WTC11 (cell line): Measurements from ENCODE around the gene PPP3CA. TPM values are rescaled to one million over a fixed set of nuclear protein-coding genes. Genes with fewer than 3 reads are reported as not detected.

Source experiments
- ATAC-seq: fragments of 200-7000 bp; cut with Tn5 transposase; 2 replicates; pipeline ENCODE4 v1.10.0; 2021; ENCODE audit warnings: mild to moderate bottlenecking, moderate library complexity
- CTCF ChIA-PET: fragments of 300-600 bp; sonication (Branson Sonifier 250); formaldehyde crosslinking; loops from one replicate; lab custom pipeline; 2021; ENCODE audit warnings: antibody characterized with exemption; lab: Charles Lee
- POLR2A ChIA-PET: fragments of 350-600 bp; sonication (Branson Sonifier 250); formaldehyde crosslinking; loops from one replicate; lab custom pipeline; 2021; ENCODE audit warnings: antibody characterized with exemption; lab: Charles Lee
- DNase-seq: peaks from one replicate; pipeline ENCODE4 v3.0.0; 2021; ENCODE audit warnings: low spot score
- H3K27ac Mint-ChIP-seq: 2 replicates; pipeline ENCODE4 v1.8.0; 2021; ENCODE audit warnings: mixed read lengths
- H3K27me3 Mint-ChIP-seq: 2 replicates; pipeline ENCODE4 v1.8.0; 2021; ENCODE audit warnings: low read depth, mild to moderate bottlenecking, moderate library complexity, mixed read lengths
- H3K36me3 Mint-ChIP-seq: 2 replicates; pipeline ENCODE4 v1.8.0; 2021; ENCODE audit warnings: mixed read lengths
- H3K4me1 Mint-ChIP-seq: 2 replicates; pipeline ENCODE4 v1.8.0; 2022; ENCODE audit warnings: mixed read lengths
- H3K4me3 Mint-ChIP-seq: 2 replicates; pipeline ENCODE4 v1.8.0; 2021; ENCODE audit warnings: mild to moderate bottlenecking, moderate library complexity, mixed read lengths
- H3K9me3 Mint-ChIP-seq: 2 replicates; pipeline ENCODE4 v1.8.0; 2021; ENCODE audit warnings: mixed read lengths
- AFF4 ChIP-seq: sonication (generic); formaldehyde crosslinking; IDR thresholded peaks from 2 replicates; pipeline ENCODE4 v1.8.1; 2023; ENCODE audit warnings: mild to moderate bottlenecking, missing genetic modification reagents, borderline replicate concordance
- ARID4B ChIP-seq: sonication (generic); formaldehyde crosslinking; IDR thresholded peaks from 2 replicates; pipeline ENCODE4 v1.8.0; 2023; ENCODE audit warnings: missing genetic modification reagents, mild to moderate bottlenecking, borderline replicate concordance
- ATF3 ChIP-seq: sonication (generic); formaldehyde crosslinking; conservative IDR thresholded peaks from 2 replicates; pipeline ENCODE4 v1.8.1; 2022; ENCODE audit warnings: mild to moderate bottlenecking, missing genetic modification reagents
- ERG ChIP-seq: fragments of 250-450 bp; sonication (Bioruptor Pico); IDR thresholded peaks from 2 replicates; pipeline ENCODE4 v1.8.0; 2021; ENCODE audit warnings: mild to moderate bottlenecking
- GABPB1 ChIP-seq: sonication (generic); formaldehyde crosslinking; IDR thresholded peaks from 2 replicates; pipeline ENCODE4 v1.8.1; 2023; ENCODE audit warnings: mild to moderate bottlenecking, missing genetic modification reagents
- HMGA2 ChIP-seq: fragments of 250-450 bp; sonication (Bioruptor Pico); IDR thresholded peaks from 2 replicates; pipeline ENCODE4 v1.4.0; 2021; ENCODE audit warnings: mild to moderate bottlenecking, moderate library complexity
- MAX ChIP-seq: sonication (generic); formaldehyde crosslinking; IDR thresholded peaks from 2 replicates; pipeline ENCODE4 v1.8.0; 2022; ENCODE audit warnings: mild to moderate bottlenecking, missing genetic modification reagents
- MXD4 ChIP-seq: fragments of 250-450 bp; sonication (Bioruptor Pico); IDR thresholded peaks from 2 replicates; pipeline ENCODE4 v1.8.0; 2021; ENCODE audit warnings: mild to moderate bottlenecking, moderate library complexity, borderline replicate concordance
- NR2C2 ChIP-seq: sonication (generic); formaldehyde crosslinking; IDR thresholded peaks from 2 replicates; pipeline ENCODE4 v1.8.0; 2022; ENCODE audit warnings: mild to moderate bottlenecking, missing genetic modification reagents
- NR3C1 ChIP-seq: sonication (generic); formaldehyde crosslinking; conservative IDR thresholded peaks from 2 replicates; pipeline ENCODE4 v1.8.1; 2023; ENCODE audit warnings: low read depth, mild to moderate bottlenecking, missing genetic modification reagents
- SMAD3 ChIP-seq: sonication (generic); formaldehyde crosslinking; IDR thresholded peaks from 2 replicates; pipeline ENCODE4 v1.8.0; 2022; ENCODE audit warnings: missing genetic modification reagents, mild to moderate bottlenecking, borderline replicate concordance
- STAT6 ChIP-seq: sonication (generic); formaldehyde crosslinking; conservative IDR thresholded peaks from 2 replicates; pipeline ENCODE4 v1.8.1; 2023; ENCODE audit warnings: mild to moderate bottlenecking, low read depth, missing genetic modification reagents, moderate library complexity
- ZNF138 ChIP-seq: sonication (generic); formaldehyde crosslinking; conservative IDR thresholded peaks from 2 replicates; pipeline ENCODE4 v1.8.1; 2022; ENCODE audit warnings: mild to moderate bottlenecking, moderate library complexity, missing genetic modification reagents
- ZNF416 ChIP-seq: fragments of 250-450 bp; sonication (Bioruptor Pico); IDR thresholded peaks from 2 replicates; pipeline ENCODE4 v1.9.0; 2021; ENCODE audit warnings: mild to moderate bottlenecking, inconsistent platforms
- ZNF671 ChIP-seq: fragments of 250-450 bp; sonication (Bioruptor Pico); IDR thresholded peaks from 2 replicates; pipeline ENCODE4 v1.8.0; 2021; ENCODE audit warnings: mild to moderate bottlenecking
- total RNA-seq: library from RNA; stranded (reverse); gene quantifications from 3 replicates; pipeline ENCODE4 v1.2.3, GENCODE V29; 2021

The PPP3CA gene
- total RNA-seq, 1 experiment from 2014 or later = 41.6 TPM

- no peak for TF ChIP-seq STAT6 (CRISPR knock-in tag)
Observed at GRCh38 chr4:101157415-101158133, 189.8 kb downstream of the PPP3CA start (continued).

- H3K27ac Mint-ChIP-seq = peak overlapping the region; percentile 73; the same call in 1 of the 2 replicates
- POLR2A ChIA-PET = no interaction called here
- CTCF ChIA-PET = no interaction called here
- H3K4me1 Mint-ChIP-seq = peaks cover 53% of the 10 kb centered on the region
- no peak for DNase-seq
- ATAC-seq = no peak
- no peak for TF ChIP-seq ATF3 (CRISPR knock-in tag)
- TF ChIP-seq ZNF138 (CRISPR knock-in tag) = no peak
- no peak for TF ChIP-seq ARID4B (CRISPR knock-in tag)
- no peak for TF ChIP-seq HMGA2 (CRISPR knock-in tag)
- no peak for TF ChIP-seq AFF4 (CRISPR knock-in tag)
- H3K36me3 Mint-ChIP-seq = no peaks in the 10 kb centered on the region
- H3K9me3 Mint-ChIP-seq = no peaks in the 10 kb centered on the region
- no peak overlapping the region for H3K4me3 Mint-ChIP-seq
- no peaks in the 10 kb centered on the region for H3K27me3 Mint-ChIP-seq
Observed at GRCh38 chr4:101156619-101157310, 190.6 kb downstream of the PPP3CA start.

- peak overlapping the region; percentile 14; the same call in 1 of the 2 replicates for H3K27ac Mint-ChIP-seq
- H3K4me3 Mint-ChIP-seq = no peak overlapping the region
- TF ChIP-seq MXD4 (no peak), NR3C1 (no peak), MAX (CRISPR knock-in tag) (no peak), ZNF671 (no peak), GABPB1 (CRISPR knock-in tag) (no peak), NR2C2 (CRISPR knock-in tag) (no peak), ERG (CRISPR knock-in tag) (no peak), SMAD3 (no peak), ZNF416 (CRISPR knock-in tag) (no peak)
- H3K27me3 Mint-ChIP-seq = no peaks in the 10 kb centered on the region
- DNase-seq (no peak), ATAC-seq (no peak; the same call in 1 of the 2 replicates)
- H3K4me1 Mint-ChIP-seq = peaks cover 53% of the 10 kb centered on the region
- H3K9me3 Mint-ChIP-seq = no peaks in the 10 kb centered on the region
- no peaks in the 10 kb centered on the region for H3K36me3 Mint-ChIP-seq
- CTCF ChIA-PET = interaction anchor here (1.3 kb wide), 1 partner anchor 14 kb away, joined by 4 read pairs; no protein-coding TSS in a partner anchor
- POLR2A ChIA-PET = no interaction called here
Observed at GRCh38 chr4:101155945-101156344, 191.4 kb downstream of the PPP3CA start.
